HepG2 (cell line): Measurements from ENCODE around the gene ZNF444. TPM values are rescaled to one million over a fixed set of nuclear protein-coding genes. Genes with fewer than 3 reads are reported as not detected.

ENCODE experiments used
- E2F5 ChIP-seq: sonication (generic); formaldehyde crosslinking; conservative IDR thresholded peaks from 2 replicates; pipeline ENCODE4 v1.4.0; 2020; ENCODE audit warnings: missing genetic modification reagents
- HNF4G ChIP-seq, 2 experiments: sonication (generic) in 1 of 2; formaldehyde crosslinking in 1 of 2; IDR thresholded peaks; 2 replicates each; pipeline versions ENCODE4 v1.4.0 to v1.6.1; 2011 to 2020; ENCODE audit warnings: borderline replicate concordance in 2 of 2, low read depth in 2 of 2, mild to moderate bottlenecking in 2 of 2, low read length in 1 of 2, missing genetic modification reagents in 1 of 2, moderate library complexity in 1 of 2
- ISX ChIP-seq: sonication (generic); formaldehyde crosslinking; conservative IDR thresholded peaks from 2 replicates; pipeline ENCODE4 v1.5.0; 2020; ENCODE audit warnings: missing genetic modification reagents
- KLF12 ChIP-seq: sonication (generic); formaldehyde crosslinking; IDR thresholded peaks from 2 replicates; pipeline ENCODE4 v1.4.0; 2020; ENCODE audit warnings: missing genetic modification reagents, borderline replicate concordance
- MTF1 ChIP-seq: sonication (generic); formaldehyde crosslinking; IDR thresholded peaks from 2 replicates; pipeline ENCODE4 v1.5.0; 2020; ENCODE audit warnings: missing genetic modification reagents
- ONECUT2 ChIP-seq: sonication (generic); formaldehyde crosslinking; IDR thresholded peaks from 2 replicates; pipeline ENCODE4 v1.4.0; 2020; ENCODE audit warnings: missing genetic modification reagents
- PPARG ChIP-seq: conservative IDR thresholded peaks from 2 replicates; pipeline ENCODE4 v1.6.1; 2016; ENCODE audit warnings: missing biosample characterization, missing genetic modification reagents
- PRMT3 ChIP-seq: sonication (generic); formaldehyde crosslinking; IDR thresholded peaks from 2 replicates; pipeline ENCODE4 v1.8.1; 2022; ENCODE audit warnings: low read depth, mild to moderate bottlenecking, moderate library complexity, missing genetic modification reagents, borderline replicate concordance
- SP2 ChIP-seq: sonication (generic); formaldehyde crosslinking; IDR thresholded peaks from 2 replicates; pipeline ENCODE4 v1.5.1; 2020; ENCODE audit warnings: mild to moderate bottlenecking, missing genetic modification reagents
- TARDBP ChIP-seq: sonication (generic); formaldehyde crosslinking; IDR thresholded peaks from 2 replicates; pipeline ENCODE4 v1.8.0; 2022; ENCODE audit warnings: mild to moderate bottlenecking, missing genetic modification reagents
- ZBTB33 ChIP-seq: sonication (generic); formaldehyde crosslinking; IDR thresholded peaks from 2 replicates; pipeline ENCODE4 v1.4.0; 2020; ENCODE audit warnings: missing genetic modification reagents
- ZBTB7A ChIP-seq: sonication (generic); formaldehyde crosslinking; IDR thresholded peaks from 2 replicates; pipeline ENCODE4 v1.8.0; 2022; ENCODE audit warnings: mild to moderate bottlenecking, missing genetic modification reagents
- ZMYM4 ChIP-seq: sonication (generic); formaldehyde crosslinking; IDR thresholded peaks from 2 replicates; pipeline ENCODE4 v1.8.1; 2023; ENCODE audit warnings: mild to moderate bottlenecking, missing genetic modification reagents
- ZNF234 ChIP-seq: sonication (generic); formaldehyde crosslinking; conservative IDR thresholded peaks from 2 replicates; pipeline ENCODE4 v1.5.1; 2020; ENCODE audit warnings: mild to moderate bottlenecking, missing genetic modification reagents
- ZNF451 ChIP-seq: sonication (generic); formaldehyde crosslinking; IDR thresholded peaks from 2 replicates; pipeline ENCODE4 v1.5.0; 2020; ENCODE audit warnings: mild to moderate bottlenecking, missing genetic modification reagents
- ZNF501 ChIP-seq: sonication (generic); formaldehyde crosslinking; IDR thresholded peaks from 2 replicates; pipeline ENCODE4 v1.5.1; 2020; ENCODE audit warnings: mild to moderate bottlenecking, moderate library complexity, missing genetic modification reagents
- ZNF512 ChIP-seq: sonication (generic); formaldehyde crosslinking; IDR thresholded peaks from 2 replicates; pipeline ENCODE4 v1.4.0; 2020; ENCODE audit warnings: mild to moderate bottlenecking, missing genetic modification reagents
- ZNF567 ChIP-seq: sonication (generic); formaldehyde crosslinking; IDR thresholded peaks from 2 replicates; pipeline ENCODE4 v1.8.1; 2023; ENCODE audit warnings: mild to moderate bottlenecking, missing genetic modification reagents, borderline replicate concordance
- ZSCAN29 ChIP-seq: sonication (generic); formaldehyde crosslinking; conservative IDR thresholded peaks from 2 replicates; pipeline ENCODE4 v1.4.0; 2020; ENCODE audit warnings: mild to moderate bottlenecking, missing genetic modification reagents
- polyA plus RNA-seq, 8 experiments: library from polyadenylated mRNA; depleted of rRNA in 3 of 8; stranded (reverse) in 7 of 8; unstranded in 1 of 8; fragments of >200 nt; fragmentation: Illumina TruSeq in 4 of 8; extraction: Trizol in 4 of 8; gene quantifications; 2 replicates each; pipeline versions ENCODE4 v1.2.1 to v1.2.3, GENCODE V29; 2011 to 2016; ENCODE audit warnings: low read depth in 4 of 8, missing spikeins in 1 of 8, mixed read lengths in 1 of 8; ENCODE audit not compliant: insufficient read depth in 1 of 8
- total RNA-seq, 5 experiments: library from RNA; depleted of rRNA; stranded (reverse); fragments of >200 nt; fragmentation: Illumina TruSeq; extraction: Trizol; gene quantifications; 2 replicates each; pipeline ENCODE4 v1.2.3, GENCODE V29; 2016; ENCODE audit warnings: low read depth in 1 of 5
- TF ChIP-seq, protein P1 (sequence below): sonication (generic); formaldehyde crosslinking; IDR thresholded peaks from 2 replicates; pipeline ENCODE4 v1.5.0; 2020; ENCODE audit warnings: missing genetic modification reagents
- TF ChIP-seq, protein P2 (sequence below): sonication (generic); formaldehyde crosslinking; IDR thresholded peaks from 2 replicates; pipeline ENCODE4 v1.5.1; 2020; ENCODE audit warnings: mild to moderate bottlenecking, missing genetic modification reagents, moderate library complexity

Gene ZNF444
- total and polyA plus RNA-seq, 2 of the 13 experiments (the other 11 are each of a cell fraction or from before 2014, with no cell fraction given) = 27.4 to 30.3 TPM

DNA sequence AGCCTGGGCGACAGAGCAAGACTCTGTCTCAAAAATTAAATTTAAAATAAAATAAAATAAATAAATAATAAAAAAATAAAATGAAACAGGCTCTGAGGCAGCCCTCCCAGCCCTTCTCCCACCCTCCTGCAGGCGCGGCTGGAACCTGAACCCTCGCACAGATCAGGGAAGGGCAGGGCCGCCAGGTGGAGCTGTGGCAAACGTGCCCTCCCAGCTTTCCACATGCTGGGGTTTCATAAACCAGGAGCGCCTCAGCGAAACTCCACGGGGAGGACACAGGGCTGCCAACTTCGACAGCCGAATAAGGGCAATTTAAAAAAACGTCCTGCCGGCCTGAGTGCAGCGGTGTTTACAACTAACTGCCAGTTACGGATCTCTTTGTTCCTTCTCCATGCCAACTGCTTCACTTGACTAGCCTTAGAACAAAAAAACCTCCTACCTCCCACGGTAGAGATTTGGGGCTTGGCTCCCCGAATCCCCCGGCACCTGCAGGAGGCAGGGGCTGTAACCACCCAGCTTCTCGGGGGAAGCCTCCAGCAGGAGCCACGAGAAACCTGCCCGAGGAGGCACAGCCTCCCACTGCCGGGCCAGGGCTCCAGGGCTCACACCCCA lies 35.9 kb upstream of the ZNF444 start (continued):
- no peak for TF ChIP-seq ISX (CRISPR knock-in tag)
- TF ChIP-seq ZSCAN29 (CRISPR knock-in tag) = no peak
- TF ChIP-seq ONECUT2 (CRISPR knock-in tag) = no peak
- no peak for TF ChIP-seq PRMT3 (CRISPR knock-in tag)
- no peak for TF ChIP-seq E2F5 (CRISPR knock-in tag)
- TF ChIP-seq KLF12 = no peak
- no peak for TF ChIP-seq ZBTB7A (CRISPR knock-in tag)
- no peak for TF ChIP-seq MTF1
- TF ChIP-seq, protein P1, sequence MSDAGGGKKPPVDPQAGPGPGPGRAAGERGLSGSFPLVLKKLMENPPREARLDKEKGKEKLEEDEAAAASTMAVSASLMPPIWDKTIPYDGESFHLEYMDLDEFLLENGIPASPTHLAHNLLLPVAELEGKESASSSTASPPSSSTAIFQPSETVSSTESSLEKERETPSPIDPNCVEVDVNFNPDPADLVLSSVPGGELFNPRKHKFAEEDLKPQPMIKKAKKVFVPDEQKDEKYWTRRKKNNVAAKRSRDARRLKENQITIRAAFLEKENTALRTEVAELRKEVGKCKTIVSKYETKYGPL (CRISPR knock-in tag) = no peak
- TF ChIP-seq ZNF512 (CRISPR knock-in tag) = no peak
- no peak for TF ChIP-seq PPARG
- TF ChIP-seq ZNF451 (CRISPR knock-in tag) = no peak
- TF ChIP-seq, protein P2, sequence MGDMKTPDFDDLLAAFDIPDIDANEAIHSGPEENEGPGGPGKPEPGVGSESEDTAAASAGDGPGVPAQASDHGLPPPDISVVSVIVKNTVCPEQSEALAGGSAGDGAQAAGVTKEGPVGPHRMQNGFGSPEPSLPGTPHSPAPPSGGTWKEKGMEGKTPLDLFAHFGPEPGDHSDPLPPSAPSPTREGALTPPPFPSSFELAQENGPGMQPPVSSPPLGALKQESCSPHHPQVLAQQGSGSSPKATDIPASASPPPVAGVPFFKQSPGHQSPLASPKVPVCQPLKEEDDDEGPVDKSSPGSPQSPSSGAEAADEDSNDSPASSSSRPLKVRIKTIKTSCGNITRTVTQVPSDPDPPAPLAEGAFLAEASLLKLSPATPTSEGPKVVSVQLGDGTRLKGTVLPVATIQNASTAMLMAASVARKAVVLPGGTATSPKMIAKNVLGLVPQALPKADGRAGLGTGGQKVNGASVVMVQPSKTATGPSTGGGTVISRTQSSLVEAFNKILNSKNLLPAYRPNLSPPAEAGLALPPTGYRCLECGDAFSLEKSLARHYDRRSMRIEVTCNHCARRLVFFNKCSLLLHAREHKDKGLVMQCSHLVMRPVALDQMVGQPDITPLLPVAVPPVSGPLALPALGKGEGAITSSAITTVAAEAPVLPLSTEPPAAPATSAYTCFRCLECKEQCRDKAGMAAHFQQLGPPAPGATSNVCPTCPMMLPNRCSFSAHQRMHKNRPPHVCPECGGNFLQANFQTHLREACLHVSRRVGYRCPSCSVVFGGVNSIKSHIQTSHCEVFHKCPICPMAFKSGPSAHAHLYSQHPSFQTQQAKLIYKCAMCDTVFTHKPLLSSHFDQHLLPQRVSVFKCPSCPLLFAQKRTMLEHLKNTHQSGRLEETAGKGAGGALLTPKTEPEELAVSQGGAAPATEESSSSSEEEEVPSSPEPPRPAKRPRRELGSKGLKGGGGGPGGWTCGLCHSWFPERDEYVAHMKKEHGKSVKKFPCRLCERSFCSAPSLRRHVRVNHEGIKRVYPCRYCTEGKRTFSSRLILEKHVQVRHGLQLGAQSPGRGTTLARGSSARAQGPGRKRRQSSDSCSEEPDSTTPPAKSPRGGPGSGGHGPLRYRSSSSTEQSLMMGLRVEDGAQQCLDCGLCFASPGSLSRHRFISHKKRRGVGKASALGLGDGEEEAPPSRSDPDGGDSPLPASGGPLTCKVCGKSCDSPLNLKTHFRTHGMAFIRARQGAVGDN (CRISPR knock-in tag) = peak; percentile 81
- TF ChIP-seq ZNF501 (CRISPR knock-in tag) = no peak
- TF ChIP-seq SP2 (CRISPR knock-in tag) = no peak
- TF ChIP-seq TARDBP = no peak
- no peak for TF ChIP-seq ZNF567
- TF ChIP-seq HNF4G (IDR thresholded peaks at IDR 0.05; ENCODE audit: borderline replicate concordance, low read depth, low read length) = no peak
- no peak for TF ChIP-seq HNF4G (CRISPR knock-in tag; IDR thresholded peaks at IDR 0.05; ENCODE audit: borderline replicate concordance, low read depth)
- TF ChIP-seq ZMYM4 (CRISPR knock-in tag) = 0 out of 2 replicates have a peak, but pooled peaks have one; percentile 24
- no peak for TF ChIP-seq ZNF234 (CRISPR knock-in tag)
- peak; percentile 92 for TF ChIP-seq ZBTB33 (CRISPR knock-in tag)
